Loucy (cell line): Measurements from ENCODE around the gene ADCY7.

ENCODE experiments used
- H2AFZ ChIP-seq: fragments of 200-600 bp; sonication (generic); 2 replicates; pipeline ENCODE4 v1.6.0; 2016; ENCODE audit warnings: antibody characterized with exemption, mild to moderate bottlenecking, low read length, moderate library complexity
- H3F3A ChIP-seq: fragments of 200-600 bp; 2 replicates; pipeline ENCODE4 v1.6.0; 2016; ENCODE audit warnings: antibody characterized with exemption, low read depth, mild to moderate bottlenecking
- H3K27me3 ChIP-seq: fragments of 200-600 bp; sonication (generic); 2 replicates; pipeline ENCODE4 v1.6.1; 2014; ENCODE audit warnings: low read length, mild to moderate bottlenecking; ENCODE audit not compliant: insufficient read depth, poor library complexity, severe bottlenecking
- H3K36me3 ChIP-seq: fragments of 200-600 bp; sonication (generic); 2 replicates; pipeline ENCODE4 v1.6.1; 2016; ENCODE audit warnings: low read length; ENCODE audit not compliant: insufficient read depth
- H3K4me1 ChIP-seq: fragments of 200-600 bp; sonication (generic); 2 replicates; pipeline ENCODE4 v1.5.1; 2014; ENCODE audit warnings: low read length, mild to moderate bottlenecking; ENCODE audit not compliant: insufficient read depth, poor library complexity, severe bottlenecking
- H3K4me2 ChIP-seq: fragments of 200-600 bp; sonication (generic); 2 replicates; pipeline ENCODE4 v1.6.0; 2014; ENCODE audit warnings: antibody characterized with exemption, low read length, low read depth, mild to moderate bottlenecking; ENCODE audit not compliant: poor library complexity, severe bottlenecking
- H3K4me3 ChIP-seq: fragments of 200-600 bp; sonication (generic); 2 replicates; pipeline ENCODE4 v1.5.1; 2014; ENCODE audit warnings: low read length, mild to moderate bottlenecking, mixed read lengths; ENCODE audit not compliant: poor library complexity, severe bottlenecking
- H3K79me2 ChIP-seq: fragments of 200-600 bp; sonication (generic); 2 replicates; pipeline ENCODE4 v1.6.1; 2014; ENCODE audit warnings: low read length; ENCODE audit not compliant: insufficient read depth
- H3K9ac ChIP-seq: fragments of 200-600 bp; sonication (generic); 2 replicates; pipeline ENCODE4 v1.6.0; 2014; ENCODE audit warnings: mild to moderate bottlenecking, low read depth, low read length, moderate library complexity; ENCODE audit not compliant: poor library complexity, severe bottlenecking
- H3K9me2 ChIP-seq: fragments of 200-600 bp; sonication (generic); replicated peaks from 2 replicates; pipeline ENCODE4 v1.6.1; 2016; ENCODE audit warnings: low read depth, low read length, mixed read lengths
- H3K9me3 ChIP-seq: fragments of 200-600 bp; sonication (generic); 2 replicates; pipeline ENCODE4 v1.6.1; 2014; ENCODE audit warnings: mild to moderate bottlenecking, antibody characterized with exemption, low read length, low read depth; ENCODE audit not compliant: insufficient read depth
- H4K20me1 ChIP-seq: fragments of 200-600 bp; sonication (generic); 2 replicates; pipeline ENCODE4 v1.6.0; 2014; ENCODE audit warnings: antibody characterized with exemption, low read length, mild to moderate bottlenecking; ENCODE audit not compliant: insufficient read depth, poor library complexity, severe bottlenecking
- CTCF ChIP-seq: fragments of 200-600 bp; sonication (generic); conservative IDR thresholded peaks from 2 replicates; pipeline ENCODE4 v1.5.1; 2014; ENCODE audit warnings: mild to moderate bottlenecking, antibody characterized with exemption, low read length
- EZH2phosphoT487 ChIP-seq: fragments of 200-600 bp; IDR thresholded peaks from 2 replicates; pipeline ENCODE4 v1.6.1; 2018; ENCODE audit warnings: antibody characterized with exemption, mild to moderate bottlenecking, moderate library complexity, borderline replicate concordance

The ADCY7 gene

GRCh38 chr16:50360779-50361178 is 94.4 kb downstream of the ADCY7 start:
- Histone ChIP-seq H3K9me2 (no peaks in the 10 kb centered on the region), H3K9ac (no peak overlapping the region), H3F3A (peaks cover 3% of the 10 kb centered on the region; the same call in 1 of the 2 replicates), H4K20me1 (peaks cover 70% of the 10 kb centered on the region), H2AFZ (no peak overlapping the region), H3K4me2 (peak overlapping the region; percentile 64), H3K79me2 (peaks cover 95% of the 10 kb centered on the region), H3K9me3 (no peaks in the 10 kb centered on the region), H3K27me3 (no peaks in the 10 kb centered on the region), H3K4me3 (no peak overlapping the region), H3K4me1 (peaks cover 48% of the 10 kb centered on the region), H3K36me3 (peaks cover 69% of the 10 kb centered on the region)
- no peak for TF ChIP-seq CTCF
- no peak for TF ChIP-seq EZH2phosphoT487

- no peaks in the 10 kb centered on the region for H3K27me3 ChIP-seq
- TF ChIP-seq EZH2phosphoT487 (no peak), CTCF (no peak)
- peak overlapping the region; percentile 79 for H3K4me2 ChIP-seq
- peak overlapping the region; percentile 83 for H3K4me3 ChIP-seq
- no peaks in the 10 kb centered on the region for H3F3A ChIP-seq
- H4K20me1 ChIP-seq = peaks cover 84% of the 10 kb centered on the region
- H3K79me2 ChIP-seq = peaks cover 97% of the 10 kb centered on the region
- H2AFZ ChIP-seq = no peak overlapping the region
- H3K9me3 ChIP-seq = no peaks in the 10 kb centered on the region
- H3K4me1 ChIP-seq = peaks cover 62% of the 10 kb centered on the region
- peak overlapping the region; percentile 84 for H3K9ac ChIP-seq
- peaks cover 50% of the 10 kb centered on the region for H3K36me3 ChIP-seq
- H3K9me2 ChIP-seq = no peaks in the 10 kb centered on the region
Measured at GRCh38 chr16:50363656-50364055, 97.3 kb downstream of the ADCY7 start.

- peaks cover 73% of the 10 kb centered on the region for H3K79me2 ChIP-seq
Measured at GRCh38 chr16:50365791-50366575, 99.6 kb downstream of the ADCY7 start.

More at GRCh38 chr16:50365791-50366575, 99.6 kb downstream of the ADCY7 start:
- H3K9ac ChIP-seq = peak overlapping the region; percentile 84
- H3K27me3 ChIP-seq = no peaks in the 10 kb centered on the region
- H3K9me2 ChIP-seq = no peaks in the 10 kb centered on the region
- TF ChIP-seq CTCF = no peak
- H3F3A ChIP-seq = no peaks in the 10 kb centered on the region
- peaks cover 68% of the 10 kb centered on the region for H4K20me1 ChIP-seq
- H3K4me2 ChIP-seq = peak overlapping the region; percentile 79
- peaks cover 33% of the 10 kb centered on the region for H3K36me3 ChIP-seq
- H3K9me3 ChIP-seq = no peaks in the 10 kb centered on the region
- peak overlapping the region; percentile 83 for H3K4me3 ChIP-seq
- no peak overlapping the region for H2AFZ ChIP-seq
- peaks cover 56% of the 10 kb centered on the region for H3K4me1 ChIP-seq
